SK-N-SH (cell line): ENCODE measurements around the gene RNASEH1. TPM values are rescaled to one million over a fixed set of nuclear protein-coding genes. Genes with fewer than 3 reads are reported as not detected.

Experiments used
- CTCF ChIA-PET: fragments of 300-600, 350-600 bp; formaldehyde crosslinking; extraction: SDS; loops from one replicate; lab custom pipeline; 2021; lab: Yijun Ruan, JAX
- POLR2A ChIA-PET: fragments of 350-600 bp; sonication (Branson Sonifier 250); formaldehyde crosslinking; extraction: SDS; loops from one replicate; lab custom pipeline; 2020; ENCODE audit warnings: antibody characterized with exemption, inconsistent platforms; lab: Yijun Ruan, JAX
- DNase-seq: peaks from one replicate; pipeline ENCODE4 v3.0.0; 2012
- H2AFZ ChIP-seq: fragments of 200-600 bp; sonication (generic); 2 replicates; pipeline ENCODE4 v1.8.1; 2016; ENCODE audit warnings: antibody characterized with exemption, mild to moderate bottlenecking, low read depth
- H3F3A ChIP-seq: fragments of 200-600 bp; sonication (generic); replicated peaks from 2 replicates; pipeline ENCODE3; 2016; ENCODE audit warnings: antibody characterized with exemption, mild to moderate bottlenecking; ENCODE audit not compliant: insufficient read depth
- H3K27ac ChIP-seq, 2 experiments: fragments of 200-500 bp in 1 of 2; fragments of 200-600 bp in 1 of 2; sonication (Bioruptor generic) in 1 of 2; sonication (generic), shearing (Covaris generic) in 1 of 2; 2 replicates each; pipeline versions ENCODE4 v1.5.1 to v1.6.1; 2014 to 2016; ENCODE audit warnings: low read depth in 2 of 2, inconsistent platforms in 1 of 2, low read length in 1 of 2, mild to moderate bottlenecking in 1 of 2, mixed read lengths in 1 of 2
- H3K27me3 ChIP-seq: fragments of 200-600 bp; sonication (generic), shearing (Covaris generic); 2 replicates; pipeline ENCODE4 v1.6.1; 2016; ENCODE audit warnings: mixed run types; ENCODE audit not compliant: insufficient read depth
- H3K36me3 ChIP-seq, 2 experiments: fragments of 200-500 bp in 1 of 2; fragments of 200-600 bp in 1 of 2; sonication (Bioruptor generic) in 1 of 2; sonication (generic) in 1 of 2; replicated peaks in 1 of 2; 2 replicates each; pipeline versions ENCODE3 to v1.5.1; 2014 to 2016; ENCODE audit warnings: low read length in 1 of 2, mild to moderate bottlenecking in 1 of 2; ENCODE audit not compliant: insufficient read depth in 2 of 2, control insufficient read depth in 1 of 2
- H3K4me1 ChIP-seq, 2 experiments: fragments of 200-500 bp in 1 of 2; fragments of 200-600 bp in 1 of 2; sonication (Bioruptor generic) in 1 of 2; sonication (generic), shearing (Covaris generic) in 1 of 2; 2 replicates each; pipeline versions ENCODE4 v1.5.1 to v1.6.1; 2014 to 2016; ENCODE audit warnings: low read depth in 1 of 2, low read length in 1 of 2, mixed run types in 1 of 2; ENCODE audit not compliant: insufficient read depth in 2 of 2, control insufficient read depth in 1 of 2
- H3K4me2 ChIP-seq: fragments of 200-600 bp; sonication (generic), shearing (Covaris generic); 2 replicates; pipeline ENCODE4 v1.6.1; 2017; ENCODE audit warnings: mixed run types
- H3K4me3 ChIP-seq, 2 experiments: fragments of 200-500 bp in 1 of 2; fragments of 200-600 bp in 1 of 2; sonication (Bioruptor generic) in 1 of 2; sonication (generic), shearing (Covaris generic) in 1 of 2; 2 replicates each; pipeline versions ENCODE4 v1.5.1 to v1.8.1; 2014 to 2016; ENCODE audit warnings: low read depth in 2 of 2, inconsistent platforms in 1 of 2, low read length in 1 of 2, mild to moderate bottlenecking in 1 of 2, mixed read lengths in 1 of 2, moderate library complexity in 1 of 2
- H3K79me2 ChIP-seq: fragments of 200-600 bp; sonication (generic); 2 replicates; pipeline ENCODE4 v1.8.1; 2017; ENCODE audit warnings: mild to moderate bottlenecking; ENCODE audit not compliant: insufficient read depth
- H3K9ac ChIP-seq: fragments of 200-600 bp; sonication (generic); 2 replicates; pipeline ENCODE4 v1.6.1; 2017; ENCODE audit warnings: mixed run types
- H3K9me2 ChIP-seq: fragments of 200-600 bp; sonication (generic); 2 replicates; pipeline ENCODE4 v1.6.1; 2017; ENCODE audit warnings: mixed run types
- H3K9me3 ChIP-seq: fragments of 200-600 bp; sonication (generic); 2 replicates; pipeline ENCODE4 v1.6.1; 2017; ENCODE audit warnings: mixed run types, mild to moderate bottlenecking, moderate library complexity
- H4K20me1 ChIP-seq: fragments of 200-600 bp; sonication (generic); 2 replicates; pipeline ENCODE4 v1.6.1; 2017; ENCODE audit warnings: mild to moderate bottlenecking, mixed run types; ENCODE audit not compliant: insufficient read depth
- ELF1 ChIP-seq: IDR thresholded peaks from 2 replicates; pipeline ENCODE4 v1.4.0; 2012
- EP300 ChIP-seq, 2 experiments: IDR thresholded peaks; 2 replicates each; pipeline versions ENCODE4 v1.4.0 to v1.6.1; 2012; ENCODE audit warnings: borderline replicate concordance in 1 of 2, low read depth in 1 of 2, low read length in 1 of 2
- EZH2phosphoT487 ChIP-seq: fragments of 200-600 bp; sonication (generic); IDR thresholded peaks from 2 replicates; pipeline ENCODE4 v1.6.1; 2017; ENCODE audit warnings: low read depth, mixed run types, mild to moderate bottlenecking, antibody characterized with exemption, moderate library complexity, borderline replicate concordance
- FOXJ3 ChIP-seq: sonication (generic); formaldehyde crosslinking; IDR thresholded peaks from 2 replicates; pipeline ENCODE4 v1.5.1; 2020; ENCODE audit warnings: mild to moderate bottlenecking, missing genetic modification reagents
- FOXM1 ChIP-seq: IDR thresholded peaks from 2 replicates; pipeline ENCODE4 v1.4.0; 2012; ENCODE audit warnings: low read depth, mild to moderate bottlenecking
- GABPA ChIP-seq: IDR thresholded peaks from 2 replicates; pipeline ENCODE4 v1.4.0; 2012; ENCODE audit warnings: low read depth, mild to moderate bottlenecking
- IRF3 ChIP-seq: fragments of 150-350 bp; IDR thresholded peaks from 2 replicates; pipeline ENCODE4 v1.6.1; 2016; ENCODE audit warnings: mild to moderate bottlenecking, low read depth, low read length
- MXI1 ChIP-seq: IDR thresholded peaks from 2 replicates; pipeline ENCODE4 v1.6.1; 2012; ENCODE audit warnings: mild to moderate bottlenecking, low read depth, low read length, improper control_type of control experiment
- PBX3 ChIP-seq: IDR thresholded peaks from 2 replicates; pipeline ENCODE4; 2012
- POLR2AphosphoS5 ChIP-seq: IDR thresholded peaks from 2 replicates; pipeline ENCODE4 v1.6.1; 2012; ENCODE audit warnings: low read depth, low read length
- RAD21 ChIP-seq: IDR thresholded peaks from 2 replicates; pipeline ENCODE4 v1.6.1; 2012; ENCODE audit warnings: mild to moderate bottlenecking, low read length
- RCOR1 ChIP-seq: fragments of 150-350 bp; IDR thresholded peaks from 2 replicates; pipeline ENCODE4 v1.6.1; 2017; ENCODE audit warnings: antibody characterized with exemption, low read length
- SIN3A ChIP-seq: IDR thresholded peaks from 2 replicates; pipeline ENCODE4 v1.6.1; 2012; ENCODE audit warnings: low read depth, mild to moderate bottlenecking, low read length, moderate library complexity, borderline replicate concordance
- SMC3 ChIP-seq: IDR thresholded peaks from 2 replicates; pipeline ENCODE4 v1.6.1; 2012; ENCODE audit warnings: low read depth, low read length, improper control_type of control experiment
- TCF12 ChIP-seq: IDR thresholded peaks from 2 replicates; pipeline ENCODE4 v1.4.0; 2012
- YY1 ChIP-seq: IDR thresholded peaks from 2 replicates; pipeline ENCODE4 v1.4.0; 2012; ENCODE audit warnings: low read depth, mild to moderate bottlenecking
- ZBTB33 ChIP-seq: IDR thresholded peaks from 2 replicates; pipeline ENCODE4 v1.4.0; 2012; ENCODE audit warnings: low read depth, borderline replicate concordance
- WGBS: methylation state at CpG from one replicate; pipeline ENCODE4 v1.1.6; 2017; ENCODE audit warnings: low lambda C conversion rate; 5-methylcytosine and 5-hydroxymethylcytosine counted together
- polyA plus RNA-seq, 3 experiments: library from polyadenylated mRNA; depleted of rRNA; stranded (reverse); fragments of >200 nt; gene quantifications; 2 replicates each; pipeline ENCODE4 v1.2.3, GENCODE V29; 2012
- TF ChIP-seq, protein P1 (sequence below): fragments of 150-350 bp; IDR thresholded peaks from 2 replicates; pipeline ENCODE4 v1.6.1; 2017; ENCODE audit warnings: antibody characterized with exemption, low read length, low read depth, borderline replicate concordance

Gene RNASEH1
- polyA plus RNA-seq, 1 of the 3 experiments (the other 2 are of a cell fraction) = 34.4 TPM

DNA sequence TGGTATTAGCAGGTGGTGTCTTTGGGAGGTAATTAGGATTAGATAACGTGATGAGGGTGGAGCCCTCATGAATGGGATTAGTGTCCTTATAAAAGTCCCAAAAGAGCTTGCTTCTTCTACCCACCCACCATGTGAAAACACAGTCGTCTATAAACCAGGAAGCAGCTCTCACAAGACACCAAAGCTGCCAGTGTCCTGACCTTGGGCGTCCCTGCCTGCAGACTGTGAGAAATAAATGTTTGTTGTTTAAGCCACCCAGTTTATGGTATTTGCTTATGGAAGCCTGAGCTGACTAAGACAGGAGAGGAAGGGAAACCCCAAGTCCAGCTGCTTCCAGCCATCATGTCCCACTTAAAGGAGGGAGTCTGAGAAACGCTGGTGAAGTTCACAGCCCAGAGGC lies 52.4 kb downstream of the RNASEH1 start:
- Histone ChIP-seq H3K79me2 (no peaks in the 10 kb centered on the region), H3K4me3 (no peak overlapping the region), H3K27ac (no peak overlapping the region), H3K9me2 (no peaks in the 10 kb centered on the region), H3K36me3 (peaks cover 26 to 33% of the 10 kb centered on the region in 2 experiments), H3K4me2 (no peak overlapping the region), H2AFZ (no peak overlapping the region)
- TF ChIP-seq IRF3 (no peak), SMC3 (no peak), YY1 (no peak), FOXM1 (no peak), PBX3 (no peak), SIN3A (no peak), ZBTB33 (no peak), RAD21 (no peak), GABPA (no peak), MXI1 (no peak), EP300 (IDR thresholded peaks at IDR 0.05; ENCODE audit: borderline replicate concordance in 1 of 2, low read depth in 1 of 2, low read length in 1 of 2) (no peak), TCF12 (no peak), POLR2AphosphoS5 (no peak), RCOR1 (no peak), ELF1 (no peak), EZH2phosphoT487 (no peak), FOXJ3 (CRISPR knock-in tag) (no peak)
- TF ChIP-seq, protein P1, sequence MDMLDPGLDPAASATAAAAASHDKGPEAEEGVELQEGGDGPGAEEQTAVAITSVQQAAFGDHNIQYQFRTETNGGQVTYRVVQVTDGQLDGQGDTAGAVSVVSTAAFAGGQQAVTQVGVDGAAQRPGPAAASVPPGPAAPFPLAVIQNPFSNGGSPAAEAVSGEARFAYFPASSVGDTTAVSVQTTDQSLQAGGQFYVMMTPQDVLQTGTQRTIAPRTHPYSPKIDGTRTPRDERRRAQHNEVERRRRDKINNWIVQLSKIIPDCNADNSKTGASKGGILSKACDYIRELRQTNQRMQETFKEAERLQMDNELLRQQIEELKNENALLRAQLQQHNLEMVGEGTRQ = no peak
- TF ChIP-seq, all 33 proteins: peak for 0
- ChIA-PET CTCF (interaction anchor here (0.6 to 1.0 kb wide), 3 partner anchors 44 to 145 kb away, joined by 3 read pairs; no protein-coding TSS in a partner anchor), POLR2A (no interaction called here)
- no peaks in the 10 kb centered on the region for H4K20me1 ChIP-seq
- no peaks in the 10 kb centered on the region for H3F3A ChIP-seq
- no peak overlapping the region for H3K9ac ChIP-seq
- no peaks in the 10 kb centered on the region for H3K27me3 ChIP-seq
- no peak for DNase-seq
- no peaks in the 10 kb centered on the region for H3K9me3 ChIP-seq
- 72% methylated on average over 4 of the region's 4 CpGs for WGBS
- no peaks in the 10 kb centered on the region for H3K4me1 ChIP-seq
